Glutamatergic neuron (in vitro differentiated cells): Measurements from ENCODE around the gene CPN2. TPM values are rescaled to one million over a fixed set of nuclear protein-coding genes. Genes with fewer than 3 reads are reported as not detected.

ENCODE experiments used
- DNase-seq: peaks from one replicate; pipeline ENCODE4 v3.0.0; 2022
- H3K27ac Mint-ChIP-seq: one replicate; pipeline ENCODE4 v1.8.0; 2020; ENCODE audit warnings: mild to moderate bottlenecking, mixed read lengths, inconsistent platforms; ENCODE audit not compliant: unreplicated experiment
- H3K27me3 Mint-ChIP-seq: one replicate; pipeline ENCODE4 v1.8.0; 2020; ENCODE audit warnings: mild to moderate bottlenecking, moderate library complexity, mixed read lengths, inconsistent platforms; ENCODE audit not compliant: unreplicated experiment
- H3K36me3 Mint-ChIP-seq: one replicate; pipeline ENCODE4 v1.8.0; 2020; ENCODE audit warnings: mild to moderate bottlenecking, mixed read lengths, inconsistent platforms; ENCODE audit not compliant: unreplicated experiment
- H3K4me1 Mint-ChIP-seq: one replicate; pipeline ENCODE4 v1.8.0; 2020; ENCODE audit warnings: mild to moderate bottlenecking, low read depth, mixed read lengths, inconsistent platforms; ENCODE audit not compliant: unreplicated experiment
- H3K4me3 Mint-ChIP-seq: one replicate; pipeline ENCODE4 v1.8.0; 2020; ENCODE audit warnings: mild to moderate bottlenecking, mixed read lengths, inconsistent platforms; ENCODE audit not compliant: unreplicated experiment
- H3K9me3 Mint-ChIP-seq: one replicate; pipeline ENCODE4 v1.8.0; 2020; ENCODE audit warnings: mild to moderate bottlenecking, moderate library complexity, mixed read lengths, inconsistent platforms; ENCODE audit not compliant: unreplicated experiment
- CTCF ChIP-seq: fragments of 200-600 bp; sonication (generic); IDR thresholded peaks from one replicate; pipeline ENCODE4 v1.5.0; 2021; ENCODE audit not compliant: partially characterized antibody, unreplicated experiment
- total RNA-seq: library from RNA; stranded (reverse); fragmentation: NEBNext Ultra II Directional; extraction: Animal tissue kit (Norgen Biotek cat#: 25700); gene quantifications from one replicate; pipeline ENCODE4 v1.2.1, GENCODE V29; 2021; ENCODE audit not compliant: unreplicated experiment

The CPN2 gene
- total RNA-seq, 1 donor from 2014 or later = not detected

- Mint-ChIP-seq H3K4me3 (no peak overlapping the region), H3K36me3 (no peaks in the 10 kb centered on the region), H3K4me1 (peaks cover 10% of the 10 kb centered on the region), H3K27ac (no peak overlapping the region), H3K9me3 (peaks cover 1% of the 10 kb centered on the region), H3K27me3 (peaks cover 4% of the 10 kb centered on the region)
- no peak for DNase-seq
- TF ChIP-seq CTCF = no peak
Measured at GRCh38 chr3:194339840-194340239, 11.3 kb downstream of the CPN2 start.

- DNase-seq = no peak
- H3K27ac Mint-ChIP-seq = no peak overlapping the region
- no peak for TF ChIP-seq CTCF
- peaks cover 1% of the 10 kb centered on the region for H3K9me3 Mint-ChIP-seq
- H3K4me1 Mint-ChIP-seq = peaks cover 10% of the 10 kb centered on the region
- no peaks in the 10 kb centered on the region for H3K36me3 Mint-ChIP-seq
- no peak overlapping the region for H3K4me3 Mint-ChIP-seq
- H3K27me3 Mint-ChIP-seq = peaks cover 4% of the 10 kb centered on the region
Measured at GRCh38 chr3:194339356-194339755, 11.8 kb downstream of the CPN2 start.

DNA sequence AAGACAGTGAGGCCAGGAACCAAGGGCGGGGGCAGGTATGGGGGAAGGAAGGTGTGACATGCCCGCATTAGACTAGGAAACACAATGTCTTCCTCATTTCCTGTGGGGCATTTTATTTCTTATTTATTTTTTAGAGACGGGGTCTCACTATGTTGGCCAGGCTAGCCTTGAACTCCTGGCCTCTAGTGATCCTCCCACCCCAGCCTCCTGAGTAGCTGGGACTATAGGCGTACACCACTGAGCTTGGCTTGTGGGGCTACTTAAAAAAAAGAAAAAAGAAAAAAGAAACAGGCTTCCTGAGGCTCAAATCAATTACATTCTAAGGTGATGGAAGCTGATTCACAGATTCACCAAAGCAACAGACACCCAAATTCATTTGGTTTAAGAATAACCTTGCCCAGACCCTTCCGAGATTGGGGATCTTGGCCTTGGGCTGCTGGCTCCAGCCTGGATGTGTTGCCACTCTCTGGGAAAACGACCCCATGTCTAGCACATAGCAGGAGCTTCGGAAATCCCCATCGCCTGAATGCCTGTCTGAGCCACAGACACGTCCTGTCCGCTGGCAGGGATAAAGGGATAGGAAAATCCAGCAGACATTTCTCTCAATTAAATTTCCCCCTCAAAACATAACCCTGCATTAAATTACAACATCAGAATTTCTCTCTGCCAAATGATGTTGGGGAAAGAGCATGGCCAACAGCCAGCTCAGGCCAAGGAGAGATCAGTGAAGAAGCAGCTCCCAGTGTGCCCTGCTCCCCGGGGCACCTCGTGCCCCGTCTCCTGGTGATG is 13.0 kb downstream of the CPN2 start:
- Mint-ChIP-seq H3K27me3 (peaks cover 8% of the 10 kb centered on the region), H3K27ac (no peak overlapping the region), H3K36me3 (no peaks in the 10 kb centered on the region), H3K9me3 (peaks cover 5% of the 10 kb centered on the region), H3K4me1 (peaks cover 10% of the 10 kb centered on the region), H3K4me3 (no peak overlapping the region)
- DNase-seq = no peak
- TF ChIP-seq CTCF = no peak

DNA sequence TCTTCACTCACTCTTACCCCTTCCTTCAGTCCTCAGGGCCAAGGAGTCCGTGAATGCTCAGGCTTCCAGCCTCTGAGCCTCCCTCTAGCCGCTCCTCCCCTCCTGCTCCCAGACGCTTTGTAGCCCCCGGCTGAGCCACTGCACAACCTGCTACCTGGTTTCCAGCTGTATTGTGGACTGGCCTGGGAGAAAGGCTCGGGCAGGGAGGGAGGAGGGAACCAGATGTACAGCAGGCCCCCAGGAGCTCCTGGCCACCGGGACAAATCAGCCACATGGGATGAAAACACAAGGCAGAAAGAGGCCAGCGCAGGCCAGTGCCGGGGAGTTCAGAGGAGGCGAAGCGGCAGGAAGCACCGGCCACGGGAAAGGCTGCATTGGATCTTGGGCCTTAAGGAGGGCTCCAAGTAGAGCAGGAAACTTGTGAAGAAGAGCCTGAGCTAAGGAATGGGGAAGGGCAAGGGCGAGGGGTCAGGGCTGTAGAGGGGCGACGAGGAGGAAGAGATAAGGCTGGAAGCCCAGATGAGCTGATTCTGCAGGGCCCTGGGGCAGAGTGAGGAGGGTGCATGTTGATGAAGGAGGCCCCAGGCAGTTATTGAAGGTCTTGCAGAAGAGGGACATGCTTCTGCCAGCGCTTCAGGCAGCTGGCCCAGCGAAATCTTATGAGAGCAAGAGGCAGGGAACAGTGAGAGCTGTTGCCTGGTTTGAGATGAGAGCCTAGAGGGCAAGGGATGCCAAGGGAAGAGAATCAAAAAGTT is 14.3 kb downstream of the CPN2 start:
- no peaks in the 10 kb centered on the region for H3K36me3 Mint-ChIP-seq
- peaks cover 6% of the 10 kb centered on the region for H3K9me3 Mint-ChIP-seq
- no peak overlapping the region for H3K4me3 Mint-ChIP-seq
- no peak for DNase-seq
- H3K27ac Mint-ChIP-seq = no peak overlapping the region
- peaks cover 9% of the 10 kb centered on the region for H3K27me3 Mint-ChIP-seq
- H3K4me1 Mint-ChIP-seq = peaks cover 13% of the 10 kb centered on the region
- TF ChIP-seq CTCF = no peak

GRCh38 chr3:194333981-194334320 is 17.2 kb downstream of the CPN2 start:
- H3K9me3 Mint-ChIP-seq = peaks cover 7% of the 10 kb centered on the region
- peak; percentile 66 for TF ChIP-seq CTCF
- H3K27ac Mint-ChIP-seq = no peak overlapping the region
- H3K27me3 Mint-ChIP-seq = peaks cover 6% of the 10 kb centered on the region
- DNase-seq = no peak
- H3K4me1 Mint-ChIP-seq = peaks cover 18% of the 10 kb centered on the region
- no peak overlapping the region for H3K4me3 Mint-ChIP-seq
- H3K36me3 Mint-ChIP-seq = no peaks in the 10 kb centered on the region
